Anterior cingulate cortex (tissue), 58 donors: ENCODE results near the gene SERTAD3.
"Not testable (repeated sequence)": the region's sequence is repeated elsewhere in the genome, so short reads cannot be mapped to it uniquely, and the experiment has no call there.

Experiments used
- DNase-seq, 58 donors: peaks; one replicate each; lab custom pipeline; 2025; lab: John Stamatoyannopoulos, UW

SERTAD3 gene

DNA sequence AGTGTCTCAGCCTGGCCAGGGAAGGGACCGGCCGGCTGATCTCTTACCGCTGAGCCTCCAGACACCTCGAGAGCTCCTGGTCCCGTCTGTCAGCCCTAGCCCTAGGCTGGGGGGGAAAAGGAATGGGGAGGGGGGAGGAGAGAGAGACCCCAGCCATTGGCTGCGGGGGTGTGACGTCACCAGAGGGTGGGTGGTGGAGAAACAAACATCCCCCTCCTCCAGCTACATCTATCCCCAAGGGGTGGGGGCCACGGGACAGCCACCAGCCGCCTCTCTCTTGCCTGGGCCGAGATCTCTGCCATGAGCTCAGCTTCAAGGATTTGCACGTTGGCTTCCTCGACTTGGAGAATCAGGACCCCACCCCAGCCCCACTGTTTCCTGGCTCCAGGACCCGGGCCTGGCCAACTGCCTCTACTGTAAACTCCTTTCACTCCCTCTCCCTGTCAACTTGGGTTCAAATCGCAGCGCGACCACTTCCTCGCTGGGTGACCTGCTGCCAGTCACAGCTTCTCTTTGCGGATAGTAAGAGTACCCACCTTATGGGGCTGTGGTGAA lies 30.8 kb downstream of the SERTAD3 start, which contains the start of gene PRX:
PRX (minus strand) TSS at position 88 of the 555 bp plus-strand sequence. CDS start 5,446 bp downstream, outside the sequence.
- no peak for DNase-seq

DNA sequence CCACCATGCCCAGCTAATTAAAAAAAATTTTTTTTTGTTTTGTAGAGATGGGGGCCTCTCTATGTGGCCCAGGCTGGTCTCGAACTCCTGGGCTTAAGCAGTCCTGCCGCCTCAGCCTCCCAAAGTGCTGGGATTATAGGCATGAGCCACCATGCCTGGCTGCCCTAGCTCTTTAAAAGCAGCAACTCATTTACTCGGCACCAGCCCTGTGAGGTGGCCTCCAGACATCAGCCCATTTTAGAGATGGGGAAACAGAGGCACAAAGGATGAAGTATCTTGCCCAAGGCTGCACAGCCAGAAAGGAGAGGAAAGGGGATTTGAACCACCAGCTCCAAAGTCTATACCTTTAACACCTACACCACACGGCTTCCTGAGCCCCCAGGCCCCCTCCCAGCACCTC lies 31.3 kb downstream of the SERTAD3 start:
- DNase-seq = no peak

DNA sequence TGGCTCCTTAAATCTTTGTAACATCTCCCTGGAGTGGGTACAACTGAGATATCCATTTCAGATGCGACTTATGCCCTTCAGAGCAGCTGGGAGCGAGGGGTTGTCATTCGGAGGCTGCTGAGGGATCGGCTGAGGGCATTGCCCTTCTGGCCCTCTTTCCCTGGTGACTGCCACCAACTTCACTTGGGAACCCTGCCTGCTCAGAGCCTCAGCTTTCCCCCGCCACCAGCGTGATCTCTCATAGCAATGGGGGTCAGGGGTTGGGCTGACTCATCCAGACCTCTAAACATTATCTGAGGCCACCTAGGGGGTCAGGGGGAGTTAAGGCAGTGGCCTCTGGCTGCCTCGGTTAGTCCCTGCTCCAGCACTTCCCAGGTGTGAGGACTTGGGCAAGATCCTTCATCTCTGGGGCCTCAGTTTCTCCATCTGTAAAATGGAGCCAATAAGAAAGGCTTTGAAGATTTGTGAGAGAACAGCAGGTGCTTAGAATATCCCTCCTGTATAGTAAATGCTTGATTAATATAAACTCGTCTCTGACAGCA lies 32.1 kb downstream of the SERTAD3 start:
- DNase-seq = no peak

DNA sequence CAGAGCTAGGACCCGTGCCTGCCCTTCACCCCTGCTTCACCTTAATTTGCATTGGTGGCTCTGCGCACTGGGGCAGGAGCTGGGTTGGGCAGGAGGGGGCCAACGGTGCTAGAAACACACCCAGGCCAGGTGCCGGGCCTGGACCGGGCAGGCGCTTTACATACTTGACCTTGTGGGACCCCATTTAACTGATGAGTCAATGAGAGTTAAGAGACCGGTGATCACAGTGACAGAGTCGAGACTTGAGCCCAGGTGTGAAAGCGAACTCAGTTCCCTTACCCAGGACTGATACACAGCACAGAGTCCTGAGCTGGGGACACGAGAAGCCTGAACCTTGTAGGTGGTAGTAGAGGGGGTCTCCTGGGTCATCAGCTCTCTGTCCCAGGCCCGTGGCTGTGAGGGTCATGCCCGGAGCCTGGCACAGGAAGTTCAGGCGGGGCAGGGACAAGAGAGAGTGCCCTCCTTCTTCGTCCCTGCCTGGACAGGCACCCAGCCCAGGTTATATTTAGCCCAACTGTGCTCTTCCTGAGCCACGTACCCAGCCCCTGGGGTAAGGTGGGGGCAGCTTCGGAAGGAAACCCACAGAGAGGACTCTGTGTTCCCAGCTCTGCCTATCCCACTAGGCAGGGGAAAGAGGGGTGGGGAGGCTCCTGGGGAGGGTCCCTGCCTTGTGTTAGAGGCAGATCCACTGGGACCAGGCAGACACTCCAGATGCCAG lies 32.9 kb downstream of the SERTAD3 start:
- DNase-seq = no peak

DNA sequence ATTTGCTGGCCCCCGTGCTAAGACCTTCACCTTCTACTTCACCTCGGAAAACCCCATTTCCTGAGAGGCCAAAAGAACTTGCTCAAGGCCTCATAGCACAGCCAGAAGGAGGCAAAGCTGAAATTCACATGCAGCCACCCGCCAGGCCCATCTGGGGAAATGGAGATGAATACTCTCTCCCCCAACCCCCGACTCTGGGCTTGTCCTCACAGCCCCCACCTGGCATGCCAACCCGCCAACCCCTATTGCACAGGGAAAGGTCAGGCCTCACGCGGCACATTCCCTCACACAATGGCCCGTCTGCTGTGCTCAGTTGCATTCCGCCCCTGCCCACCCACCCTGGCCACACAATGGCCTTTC lies 34.1 kb downstream of the SERTAD3 start:
- no peak for DNase-seq

DNA sequence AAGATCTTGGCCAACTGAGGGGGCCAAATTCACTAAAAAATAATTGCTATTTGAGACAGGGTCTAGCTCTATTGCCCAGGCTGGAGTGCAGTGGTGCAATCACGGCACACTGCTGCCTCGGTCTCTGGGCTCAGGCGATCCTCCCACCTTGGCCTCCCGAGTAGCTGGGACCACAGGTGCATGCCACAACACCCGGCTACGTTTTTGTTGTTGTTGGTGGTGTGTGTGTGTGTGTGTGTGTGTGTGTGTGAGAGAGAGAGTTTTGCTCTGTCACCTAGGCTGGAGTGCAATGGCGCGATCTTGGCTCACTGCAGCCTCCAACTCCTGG lies 35.6 kb downstream of the SERTAD3 start:
- not testable (repeated sequence) for DNase-seq

GRCh38 chr19:40407714-40408597 lies 36.2 kb downstream of the SERTAD3 start:
- no peak for DNase-seq

DNA sequence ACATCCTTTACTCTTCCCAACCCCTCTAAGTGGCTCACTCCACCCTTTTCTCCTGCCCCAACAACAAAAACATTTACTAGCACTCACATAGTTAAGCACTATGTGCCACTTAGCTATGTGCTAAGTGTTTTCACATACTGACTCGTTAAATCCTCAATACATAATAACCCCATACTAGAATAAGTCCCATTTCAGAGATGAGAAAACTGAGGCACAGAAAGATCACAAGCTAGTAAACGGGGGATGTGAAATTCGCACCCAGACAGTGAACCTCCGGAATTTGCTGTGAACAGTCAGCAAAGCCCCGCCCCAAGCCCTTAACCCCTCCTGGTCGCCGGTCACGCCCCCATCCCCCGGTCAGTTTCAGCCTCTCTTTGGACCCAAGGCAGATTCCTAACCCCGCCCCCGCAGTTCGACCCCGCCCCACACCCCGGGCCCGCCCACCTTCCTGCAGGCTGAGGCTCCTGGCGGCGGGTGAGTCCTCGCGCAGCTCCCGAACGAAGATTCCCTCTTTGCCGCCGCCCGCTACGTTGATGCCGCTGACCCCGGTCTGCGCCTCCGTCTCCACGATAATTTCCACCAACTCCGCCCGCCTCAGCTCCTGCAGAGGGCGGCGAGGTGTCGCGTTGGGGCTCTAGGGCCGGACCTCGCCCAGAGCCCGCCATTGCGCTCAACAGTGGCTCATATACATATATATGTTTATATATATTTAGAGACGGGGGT lies 40.7 kb downstream of the SERTAD3 start:
- DNase-seq = peak in 40 of 58 donors; percentile 5 to 57 (median 25)

GRCh38 chr19:40400559-40400958 lies 43.6 kb downstream of the SERTAD3 start:
- DNase-seq = no peak

- DNase-seq = peak in 4 of 58 donors; percentile 4 to 40 (median 8)
These were observed 45.6 kb downstream of the SERTAD3 start for GRCh38 chr19:40398417-40399131.

GRCh38 chr19:40397568-40397906 lies 46.6 kb downstream of the SERTAD3 start:
- no peak for DNase-seq

DNA sequence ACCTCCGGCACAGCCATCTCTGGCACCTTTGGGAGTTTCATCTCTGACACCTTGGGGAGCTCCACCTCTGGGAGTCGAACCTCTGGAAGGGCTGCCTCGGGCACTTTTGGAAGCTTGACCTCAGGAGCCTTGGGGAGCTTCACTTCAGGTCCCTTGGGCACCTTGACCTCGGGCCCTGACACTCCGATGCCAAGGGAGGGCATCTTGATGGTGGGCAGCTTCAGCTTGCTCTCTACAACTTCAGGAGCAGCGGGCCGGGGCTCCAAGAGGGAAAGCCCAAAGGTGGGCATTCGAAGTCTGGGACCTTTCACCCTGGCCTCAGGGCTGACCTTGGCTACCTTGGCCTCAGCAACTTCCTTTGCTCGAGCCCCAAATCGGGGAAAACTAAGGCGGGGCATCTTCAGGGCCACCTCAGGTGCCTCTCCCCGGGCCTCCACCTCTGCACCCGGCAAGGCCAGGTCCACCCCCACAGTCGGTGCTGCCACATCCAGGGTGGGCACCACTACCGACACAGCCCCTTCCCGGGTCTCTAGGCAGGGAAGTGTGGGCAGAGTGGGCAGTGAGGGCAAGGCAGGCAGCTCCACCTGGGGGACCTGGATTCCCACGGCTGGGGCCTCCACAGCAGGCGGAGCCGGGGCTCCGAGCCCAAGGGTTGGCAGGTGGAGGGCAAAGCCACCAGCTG lies 47.1 kb downstream of the SERTAD3 start:
- DNase-seq = no peak

DNA sequence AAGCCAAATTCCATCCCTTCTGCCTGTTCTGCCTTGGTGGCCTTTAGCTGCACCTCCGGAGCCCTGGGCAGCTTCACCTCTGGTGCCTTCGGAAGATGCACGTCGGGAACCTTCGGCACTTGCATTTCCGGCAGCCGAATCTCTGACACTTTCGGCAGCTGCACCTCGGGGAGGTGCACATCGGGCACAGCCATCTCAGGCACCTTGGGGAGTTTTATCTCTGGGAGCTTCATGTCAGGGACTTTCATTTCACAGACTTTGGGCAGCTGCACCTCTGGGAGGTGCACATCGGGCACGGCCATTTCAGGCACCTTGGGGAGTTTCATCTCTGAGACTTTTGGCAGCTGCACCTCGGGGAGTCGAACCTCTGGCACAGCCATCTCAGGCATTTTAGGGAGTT lies 48.2 kb downstream of the SERTAD3 start:
- no peak for DNase-seq

GRCh38 chr19:40394816-40395210 lies 49.3 kb downstream of the SERTAD3 start:
- DNase-seq = no peak

- DNase-seq = no peak
These were observed 50.0 kb downstream of the SERTAD3 start for GRCh38 chr19:40393894-40394815.

GRCh38 chr19:40392894-40393517 lies 51.1 kb downstream of the SERTAD3 start:
- no peak for DNase-seq

- DNase-seq = no peak
These were observed 52.0 kb downstream of the SERTAD3 start for GRCh38 chr19:40392123-40392522.
